ENCODE data around the gene ENPP7.
A peak's percentile ranks its signal among the peaks of the same experiment; 100 is the strongest.

DNA sequence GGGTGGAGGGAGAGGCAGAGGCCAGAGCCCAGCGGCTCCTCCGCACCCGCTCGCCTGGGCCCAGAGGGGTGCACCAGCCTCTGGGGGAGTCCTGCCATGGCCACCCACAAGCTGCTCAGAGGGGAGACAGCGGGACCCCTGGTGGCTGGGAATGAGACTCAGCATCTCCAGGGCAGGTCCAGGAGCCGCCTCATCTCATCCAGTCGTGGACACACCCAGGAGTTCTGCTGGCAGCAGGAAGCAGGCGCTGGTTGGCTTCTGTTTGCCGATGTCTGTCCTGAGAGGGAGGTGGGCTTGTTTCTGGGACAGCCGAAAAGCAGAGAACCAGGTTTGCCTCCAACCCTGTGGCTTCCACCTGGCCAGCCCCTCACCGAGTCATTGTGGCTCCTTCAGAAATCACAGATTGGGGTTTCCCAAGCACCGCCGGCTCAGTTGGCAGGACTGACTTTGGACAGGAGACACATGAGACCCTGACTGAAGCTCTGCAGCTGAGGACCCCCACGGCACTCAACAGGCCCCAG, 49.6 kb upstream of the ENPP7 start:
- TF ChIP-seq ZNF274 (IDR thresholded peaks at IDR 0.05; ENCODE audit: low read length) (no peak), ZNF274 (tag by site-specific recombination; IDR thresholded peaks at IDR 0.05; ENCODE audit: borderline replicate concordance) (no peak), ZFP37 (tag by site-specific recombination; IDR thresholded peaks at IDR 0.05) (no peak), GLI2 (tag by site-specific recombination; IDR thresholded peaks at IDR 0.05; ENCODE audit: borderline replicate concordance, low read depth) (no peak), HOXC10 (CRISPR knock-in tag; IDR thresholded peaks at IDR 0.05) (no peak), ZBTB8A (tag by site-specific recombination; IDR thresholded peaks at IDR 0.05) (no peak), SETDB1 (IDR thresholded peaks at IDR 0.05; ENCODE audit: insufficient read length, low read length) (no peak), ZNF561 (tag by site-specific recombination; IDR thresholded peaks at IDR 0.05; ENCODE audit: borderline replicate concordance) (no peak), ZNF211 (tag by site-specific recombination; IDR thresholded peaks at IDR 0.05; ENCODE audit: low read depth) (no peak), MYNN (tag by site-specific recombination; IDR thresholded peaks at IDR 0.05; ENCODE audit: borderline replicate concordance) (no peak), ZNF530 (tag by site-specific recombination; IDR thresholded peaks at IDR 0.05; ENCODE audit: low read depth) (no peak)
- TF ChIP-seq, protein P1, sequence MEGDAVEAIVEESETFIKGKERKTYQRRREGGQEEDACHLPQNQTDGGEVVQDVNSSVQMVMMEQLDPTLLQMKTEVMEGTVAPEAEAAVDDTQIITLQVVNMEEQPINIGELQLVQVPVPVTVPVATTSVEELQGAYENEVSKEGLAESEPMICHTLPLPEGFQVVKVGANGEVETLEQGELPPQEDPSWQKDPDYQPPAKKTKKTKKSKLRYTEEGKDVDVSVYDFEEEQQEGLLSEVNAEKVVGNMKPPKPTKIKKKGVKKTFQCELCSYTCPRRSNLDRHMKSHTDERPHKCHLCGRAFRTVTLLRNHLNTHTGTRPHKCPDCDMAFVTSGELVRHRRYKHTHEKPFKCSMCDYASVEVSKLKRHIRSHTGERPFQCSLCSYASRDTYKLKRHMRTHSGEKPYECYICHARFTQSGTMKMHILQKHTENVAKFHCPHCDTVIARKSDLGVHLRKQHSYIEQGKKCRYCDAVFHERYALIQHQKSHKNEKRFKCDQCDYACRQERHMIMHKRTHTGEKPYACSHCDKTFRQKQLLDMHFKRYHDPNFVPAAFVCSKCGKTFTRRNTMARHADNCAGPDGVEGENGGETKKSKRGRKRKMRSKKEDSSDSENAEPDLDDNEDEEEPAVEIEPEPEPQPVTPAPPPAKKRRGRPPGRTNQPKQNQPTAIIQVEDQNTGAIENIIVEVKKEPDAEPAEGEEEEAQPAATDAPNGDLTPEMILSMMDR (tag by site-specific recombination; IDR thresholded peaks at IDR 0.05) = 0 out of 2 replicates have a peak, but pooled peaks have one; percentile 22
- TF ChIP-seq, protein P2, sequence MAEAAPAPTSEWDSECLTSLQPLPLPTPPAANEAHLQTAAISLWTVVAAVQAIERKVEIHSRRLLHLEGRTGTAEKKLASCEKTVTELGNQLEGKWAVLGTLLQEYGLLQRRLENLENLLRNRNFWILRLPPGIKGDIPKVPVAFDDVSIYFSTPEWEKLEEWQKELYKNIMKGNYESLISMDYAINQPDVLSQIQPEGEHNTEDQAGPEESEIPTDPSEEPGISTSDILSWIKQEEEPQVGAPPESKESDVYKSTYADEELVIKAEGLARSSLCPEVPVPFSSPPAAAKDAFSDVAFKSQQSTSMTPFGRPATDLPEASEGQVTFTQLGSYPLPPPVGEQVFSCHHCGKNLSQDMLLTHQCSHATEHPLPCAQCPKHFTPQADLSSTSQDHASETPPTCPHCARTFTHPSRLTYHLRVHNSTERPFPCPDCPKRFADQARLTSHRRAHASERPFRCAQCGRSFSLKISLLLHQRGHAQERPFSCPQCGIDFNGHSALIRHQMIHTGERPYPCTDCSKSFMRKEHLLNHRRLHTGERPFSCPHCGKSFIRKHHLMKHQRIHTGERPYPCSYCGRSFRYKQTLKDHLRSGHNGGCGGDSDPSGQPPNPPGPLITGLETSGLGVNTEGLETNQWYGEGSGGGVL (tag by site-specific recombination; IDR thresholded peaks at IDR 0.05) = no peak
- TF ChIP-seq, protein P3, sequence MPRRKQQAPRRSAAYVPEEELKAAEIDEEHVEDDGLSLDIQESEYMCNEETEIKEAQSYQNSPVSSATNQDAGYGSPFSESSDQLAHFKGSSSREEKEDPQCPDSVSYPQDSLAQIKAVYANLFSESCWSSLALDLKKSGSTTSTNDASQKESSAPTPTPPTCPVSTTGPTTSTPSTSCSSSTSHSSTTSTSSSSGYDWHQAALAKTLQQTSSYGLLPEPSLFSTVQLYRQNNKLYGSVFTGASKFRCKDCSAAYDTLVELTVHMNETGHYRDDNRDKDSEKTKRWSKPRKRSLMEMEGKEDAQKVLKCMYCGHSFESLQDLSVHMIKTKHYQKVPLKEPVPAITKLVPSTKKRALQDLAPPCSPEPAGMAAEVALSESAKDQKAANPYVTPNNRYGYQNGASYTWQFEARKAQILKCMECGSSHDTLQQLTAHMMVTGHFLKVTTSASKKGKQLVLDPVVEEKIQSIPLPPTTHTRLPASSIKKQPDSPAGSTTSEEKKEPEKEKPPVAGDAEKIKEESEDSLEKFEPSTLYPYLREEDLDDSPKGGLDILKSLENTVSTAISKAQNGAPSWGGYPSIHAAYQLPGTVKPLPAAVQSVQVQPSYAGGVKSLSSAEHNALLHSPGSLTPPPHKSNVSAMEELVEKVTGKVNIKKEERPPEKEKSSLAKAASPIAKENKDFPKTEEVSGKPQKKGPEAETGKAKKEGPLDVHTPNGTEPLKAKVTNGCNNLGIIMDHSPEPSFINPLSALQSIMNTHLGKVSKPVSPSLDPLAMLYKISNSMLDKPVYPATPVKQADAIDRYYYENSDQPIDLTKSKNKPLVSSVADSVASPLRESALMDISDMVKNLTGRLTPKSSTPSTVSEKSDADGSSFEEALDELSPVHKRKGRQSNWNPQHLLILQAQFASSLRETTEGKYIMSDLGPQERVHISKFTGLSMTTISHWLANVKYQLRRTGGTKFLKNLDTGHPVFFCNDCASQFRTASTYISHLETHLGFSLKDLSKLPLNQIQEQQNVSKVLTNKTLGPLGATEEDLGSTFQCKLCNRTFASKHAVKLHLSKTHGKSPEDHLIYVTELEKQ (tag by site-specific recombination; IDR thresholded peaks at IDR 0.05; ENCODE audit: borderline replicate concordance) = no peak

Measured in HEK293 (cell line).